Gastroesophageal sphincter (tissue), 4 donors: ENCODE data around the gene RPUSD3. TPM values are rescaled to one million over a fixed set of nuclear protein-coding genes. Genes with fewer than 3 reads are reported as not detected.
"Not testable (repeated sequence)": the region's sequence is repeated elsewhere in the genome, so short reads cannot be mapped to it uniquely, and the experiment has no call there.

Experiments used
- ATAC-seq: fragments of 150-250 bp; one replicate; pipeline ENCODE4 v1.9.1; 2016; ENCODE audit warnings: mild to moderate bottlenecking, moderate library complexity
- H3K27ac ChIP-seq, 4 donors: fragments of 200-600 bp; sonication (generic) in 3 of 4; 1 replicate in 3 of 4; 2 replicates in 1 of 4; pipeline ENCODE4 v1.5.1; 2016 to 2019
- H3K27me3 ChIP-seq: fragments of 200-600 bp; sonication (generic); one replicate; pipeline ENCODE4 v1.5.1; 2019
- H3K36me3 ChIP-seq, 2 donors: fragments of 200-600 bp; sonication (generic); one replicate each; pipeline ENCODE4 v1.5.1; 2019; ENCODE audit warnings: control low read depth in 1 of 2
- H3K4me1 ChIP-seq, 3 donors: fragments of 200-600 bp; sonication (generic); 1 replicate in 2 of 3; 2 replicates in 1 of 3; pipeline ENCODE4 v1.5.1; 2016 to 2019; ENCODE audit warnings: control low read depth in 2 of 3
- H3K4me3 ChIP-seq, 2 donors: fragments of 200-600 bp; sonication (generic); one replicate each; pipeline ENCODE4 v1.5.1; 2019; ENCODE audit warnings: mild to moderate bottlenecking in 1 of 2, moderate library complexity in 1 of 2
- H3K9me3 ChIP-seq, 3 donors: fragments of 200-600 bp; sonication (generic); one replicate each; pipeline ENCODE4 v1.5.1; 2017 to 2019; ENCODE audit warnings: control low read depth in 2 of 3
- EP300 ChIP-seq: sonication (generic); formaldehyde crosslinking; IDR thresholded peaks from one replicate; pipeline ENCODE4 v1.6.1; 2017; ENCODE audit warnings: antibody characterized with exemption, mild to moderate bottlenecking
- POLR2A ChIP-seq, 2 donors: fragments of 450-650 bp; IDR thresholded peaks; one replicate each; pipeline ENCODE4 v1.6.1; 2017; ENCODE audit warnings: antibody characterized with exemption in 2 of 2, mild to moderate bottlenecking in 2 of 2, moderate library complexity in 1 of 2
- POLR2AphosphoS5 ChIP-seq: sonication (generic); formaldehyde crosslinking; IDR thresholded peaks from one replicate; pipeline ENCODE4 v1.6.1; 2017; ENCODE audit warnings: antibody characterized with exemption
- WGBS, 2 donors: methylation state at CpG; one replicate each; pipeline ENCODE4 v1.1.5; 2018; ENCODE audit warnings: low coverage in 1 of 2; 5-methylcytosine and 5-hydroxymethylcytosine counted together
- total RNA-seq, 4 donors: library from RNA; depleted of rRNA; stranded (reverse); fragments of >200 nt; gene quantifications; one replicate each; pipeline ENCODE4 v1.1.0, GENCODE V29; 2016
- TF ChIP-seq, protein P1 (sequence below), 4 experiments: fragments of 200-600 bp in 2 of 4; fragments of 450-650 bp in 2 of 4; sonication (generic) in 1 of 4; IDR thresholded peaks; one replicate each; pipeline ENCODE4 v1.5.1; 2017 to 2019; ENCODE audit warnings: antibody characterized with exemption in 4 of 4, mild to moderate bottlenecking in 2 of 4, moderate library complexity in 2 of 4

RPUSD3 gene
- total RNA-seq, 4 donors from 2014 or later: 23.7 to 43.1 (median 32.6) TPM

DNA sequence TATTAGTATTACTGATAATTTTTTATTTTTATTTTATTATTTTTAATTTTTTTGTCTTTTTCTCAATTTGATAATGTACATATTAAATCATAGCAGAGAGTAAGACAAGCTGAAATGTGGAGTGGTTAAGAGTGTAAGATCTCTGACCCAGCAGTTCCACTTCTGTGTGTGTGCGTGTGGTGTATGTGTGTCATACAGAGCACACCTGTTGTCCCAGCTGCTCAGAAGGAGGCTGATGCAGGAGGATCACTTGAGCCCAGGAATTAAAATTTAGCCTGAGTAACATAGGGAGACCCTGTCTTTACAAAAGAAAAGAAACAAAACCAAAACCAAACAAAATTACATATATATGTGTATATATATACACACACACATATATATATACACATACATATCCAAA, 37.6 kb upstream of the RPUSD3 start:
- H3K27me3 ChIP-seq: no peaks in the 10 kb centered on the region
- H3K27ac ChIP-seq: no peak overlapping the region
- ATAC-seq: no peak
- WGBS, 2 donors: 67 to 89% methylated on average over 1 of the region's 1 CpG
- TF ChIP-seq, protein P1, sequence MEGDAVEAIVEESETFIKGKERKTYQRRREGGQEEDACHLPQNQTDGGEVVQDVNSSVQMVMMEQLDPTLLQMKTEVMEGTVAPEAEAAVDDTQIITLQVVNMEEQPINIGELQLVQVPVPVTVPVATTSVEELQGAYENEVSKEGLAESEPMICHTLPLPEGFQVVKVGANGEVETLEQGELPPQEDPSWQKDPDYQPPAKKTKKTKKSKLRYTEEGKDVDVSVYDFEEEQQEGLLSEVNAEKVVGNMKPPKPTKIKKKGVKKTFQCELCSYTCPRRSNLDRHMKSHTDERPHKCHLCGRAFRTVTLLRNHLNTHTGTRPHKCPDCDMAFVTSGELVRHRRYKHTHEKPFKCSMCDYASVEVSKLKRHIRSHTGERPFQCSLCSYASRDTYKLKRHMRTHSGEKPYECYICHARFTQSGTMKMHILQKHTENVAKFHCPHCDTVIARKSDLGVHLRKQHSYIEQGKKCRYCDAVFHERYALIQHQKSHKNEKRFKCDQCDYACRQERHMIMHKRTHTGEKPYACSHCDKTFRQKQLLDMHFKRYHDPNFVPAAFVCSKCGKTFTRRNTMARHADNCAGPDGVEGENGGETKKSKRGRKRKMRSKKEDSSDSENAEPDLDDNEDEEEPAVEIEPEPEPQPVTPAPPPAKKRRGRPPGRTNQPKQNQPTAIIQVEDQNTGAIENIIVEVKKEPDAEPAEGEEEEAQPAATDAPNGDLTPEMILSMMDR (IDR thresholded peaks at IDR 0.05): no peak
- TF ChIP-seq EP300 (no peak), POLR2A (IDR thresholded peaks at IDR 0.05) (no peak), POLR2AphosphoS5 (no peak)
- no peaks in the 10 kb centered on the region for H3K36me3 ChIP-seq
- no peaks in the 10 kb centered on the region for H3K9me3 ChIP-seq
- no peak overlapping the region for H3K4me3 ChIP-seq
- H3K4me1 ChIP-seq: no peaks in the 10 kb centered on the region

DNA sequence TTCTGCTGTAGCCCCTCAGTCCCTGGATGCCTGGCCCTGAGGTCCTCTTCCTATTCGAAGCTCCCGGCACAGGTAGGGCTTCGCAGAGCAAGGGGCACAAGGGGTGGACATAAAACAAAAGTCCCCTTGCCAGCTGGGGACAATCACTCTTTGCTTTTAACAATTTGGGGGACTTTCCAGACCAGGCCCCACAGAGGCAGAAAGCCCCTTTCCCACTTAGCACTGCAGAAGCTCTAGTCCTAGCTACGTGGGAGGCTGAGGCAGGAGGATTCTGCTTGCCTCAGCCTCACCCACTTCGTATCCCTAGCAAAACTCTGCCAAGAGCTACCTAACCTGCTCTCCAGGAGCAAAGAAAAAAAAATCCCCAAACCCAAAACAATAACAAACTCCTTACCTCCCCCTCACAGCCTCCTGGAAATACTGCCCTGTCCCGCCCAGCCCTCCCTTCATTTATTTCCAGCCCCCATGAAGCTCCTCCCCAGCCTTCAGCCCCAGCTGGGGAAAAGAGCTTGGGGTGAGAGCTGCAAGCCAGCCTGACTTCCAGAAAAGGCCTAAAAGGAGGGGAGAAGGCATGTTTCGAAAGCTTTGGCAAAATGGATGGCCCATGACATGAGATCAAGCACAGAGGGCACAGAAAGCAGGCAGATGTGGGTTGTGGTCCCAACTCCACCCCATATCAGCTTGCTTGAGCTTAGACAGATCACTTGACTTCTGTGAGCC, 36.2 kb upstream of the RPUSD3 start, which contains the start of gene CIDEC:
Gene CIDEC, minus strand, starts transcription at position 424 of the 720 bp plus-strand sequence. CDS start 1,767 bp downstream, outside the sequence.
- Histone ChIP-seq H3K27ac (no peak within 1 kb of the TSS), H3K4me3 (no peak within 1 kb of the TSS), H3K4me1 (no peaks in the 10 kb centered on the region), H3K36me3 (no peaks in the 10 kb centered on the region), H3K27me3 (no peaks in the 10 kb centered on the region), H3K9me3 (no peaks in the 10 kb centered on the region)
- WGBS, 2 donors: 68 to 96% methylated on average over 3 to 5 of the region's 7 CpGs
- TF ChIP-seq POLR2A (IDR thresholded peaks at IDR 0.05): no peak
- TF ChIP-seq, protein P1 (IDR thresholded peaks at IDR 0.05): no peak
- TF ChIP-seq POLR2AphosphoS5: no peak
- no peak for TF ChIP-seq EP300
- ATAC-seq: no peak

DNA sequence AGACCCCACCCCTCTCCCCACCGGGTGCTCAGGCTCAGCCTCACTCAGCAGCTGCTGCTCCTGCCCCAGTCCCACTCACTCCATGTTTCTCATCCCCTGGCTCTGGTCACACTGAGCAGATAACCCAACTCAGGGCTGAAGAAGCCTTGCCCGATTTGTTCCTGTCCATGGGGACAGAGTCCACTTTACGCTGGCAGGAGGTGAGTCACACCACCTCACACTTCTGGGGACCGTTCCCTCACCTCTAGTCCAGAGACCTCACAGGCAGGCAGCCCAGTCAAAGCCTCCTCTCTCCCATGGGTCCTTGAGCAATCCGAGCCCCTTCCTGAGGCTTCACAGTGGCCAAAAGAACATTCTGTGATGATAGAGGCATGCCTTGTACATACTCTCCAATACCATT, 34.9 kb upstream of the RPUSD3 start:
- H3K9me3 ChIP-seq: no peaks in the 10 kb centered on the region
- ATAC-seq: no peak
- TF ChIP-seq POLR2A (IDR thresholded peaks at IDR 0.05) (no peak), POLR2AphosphoS5 (no peak), EP300 (no peak)
- TF ChIP-seq, protein P1 (IDR thresholded peaks at IDR 0.05): no peak
- H3K4me3 ChIP-seq: no peak overlapping the region
- H3K4me1 ChIP-seq: no peaks in the 10 kb centered on the region
- no peak overlapping the region for H3K27ac ChIP-seq
- 80% methylated on average over 1 to 4 of the region's 5 CpGs for WGBS, 2 donors
- no peaks in the 10 kb centered on the region for H3K27me3 ChIP-seq
- H3K36me3 ChIP-seq: no peaks in the 10 kb centered on the region

DNA sequence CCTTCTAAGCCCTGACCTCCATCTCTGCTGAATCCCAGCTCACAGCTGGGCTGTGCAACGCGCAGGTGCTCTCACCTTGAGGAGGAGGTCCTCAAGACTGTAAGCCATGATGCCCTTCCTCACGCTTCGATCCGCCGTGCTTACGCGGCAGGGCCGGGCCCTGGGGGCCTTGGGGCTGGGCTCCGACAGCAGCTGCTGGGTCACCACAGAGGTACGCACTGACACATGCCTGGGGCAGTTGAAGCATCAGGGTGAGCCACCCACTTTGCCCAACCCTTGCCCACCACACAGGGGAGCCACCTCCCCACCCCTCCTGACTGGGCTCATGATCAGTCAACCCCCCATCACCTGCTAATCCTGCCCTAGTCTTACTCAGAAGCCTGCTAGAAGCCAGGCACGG, 33.2 kb upstream of the RPUSD3 start:
- Histone ChIP-seq H3K27me3 (no peaks in the 10 kb centered on the region), H3K36me3 (no peaks in the 10 kb centered on the region), H3K9me3 (no peaks in the 10 kb centered on the region), H3K4me3 (no peak overlapping the region), H3K27ac (no peak overlapping the region), H3K4me1 (no peaks in the 10 kb centered on the region)
- TF ChIP-seq POLR2A (IDR thresholded peaks at IDR 0.05) (no peak), EP300 (no peak), POLR2AphosphoS5 (no peak)
- TF ChIP-seq, protein P1 (IDR thresholded peaks at IDR 0.05): no peak
- WGBS, 2 donors: 100% methylated on average over 3 of the region's 12 CpGs; no CpG with 5 or more reads in 1 of the 2 donors
- ATAC-seq: no peak

DNA sequence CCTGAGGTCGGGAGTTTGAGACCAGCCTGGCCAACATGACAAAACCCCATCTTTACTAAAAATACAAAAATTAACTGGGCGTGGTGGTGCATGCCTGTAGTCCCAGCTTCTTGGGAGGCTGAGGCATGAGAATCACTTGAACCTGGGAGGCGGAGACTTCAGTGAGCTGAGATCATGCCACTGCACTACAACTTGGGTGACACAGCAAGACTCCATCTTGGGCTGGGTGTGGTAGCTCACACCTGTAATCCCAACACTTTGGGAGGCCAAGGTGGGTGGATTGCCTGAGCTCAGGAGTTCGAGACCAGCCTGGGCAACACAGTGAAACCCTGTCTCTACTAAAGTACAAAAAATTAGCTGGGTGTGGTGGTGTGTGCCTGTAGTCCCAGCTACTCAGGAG, 32.4 kb upstream of the RPUSD3 start:
- not testable (repeated sequence) for H3K36me3 ChIP-seq

More for the DNA sequence above, 32.4 kb upstream of the RPUSD3 start:
- 57 to 91% methylated on average over 1 to 3 of the region's 4 CpGs for WGBS, 2 donors
- ATAC-seq, H3K9me3 ChIP-seq, H3K4me1 ChIP-seq, H3K27ac ChIP-seq, H3K27me3 ChIP-seq, H3K4me3 ChIP-seq: not testable (repeated sequence)
